Activated CD8-positive, alpha-beta memory T cell treated with anti-CD3 and anti-CD28 coated beads, Interleukin-2, amount 50 U/mL, for 24 hours (primary cell): ENCODE measurements around the gene C1orf141.
"Not testable (repeated sequence)": the region's sequence is repeated elsewhere in the genome, so short reads cannot be mapped to it uniquely, and the experiment has no call there.

ENCODE experiments used
- DNase-seq: peaks from one replicate; pipeline ENCODE4 v3.0.0-alpha.2; 2020; ENCODE audit errors: extremely low read depth

The C1orf141 gene

GRCh38 chr1:67085326-67085725, 49.4 kb downstream of the C1orf141 start:
- no peak for DNase-seq

GRCh38 chr1:67084765-67085318, 49.9 kb downstream of the C1orf141 start:
- no peak for DNase-seq

- no peak for DNase-seq
These were observed 56.5 kb downstream of the C1orf141 start for GRCh38 chr1:67078291-67078690.

GRCh38 chr1:67077593-67077992, 57.2 kb downstream of the C1orf141 start:
- DNase-seq: no peak

- DNase-seq: no peak
These were observed 62.0 kb downstream of the C1orf141 start for GRCh38 chr1:67072749-67073148.

GRCh38 chr1:67067655-67068054, 67.1 kb downstream of the C1orf141 start:
- not testable (repeated sequence) for DNase-seq

- DNase-seq: no peak
These were observed 72.4 kb downstream of the C1orf141 start for GRCh38 chr1:67062412-67062811.

GRCh38 chr1:67061266-67061665, 73.5 kb downstream of the C1orf141 start:
- no peak for DNase-seq

- no peak for DNase-seq
These were observed 74.0 kb downstream of the C1orf141 start for GRCh38 chr1:67060811-67061218.

- DNase-seq: no peak
These were observed 75.4 kb downstream of the C1orf141 start for GRCh38 chr1:67059346-67059745.

- no peak for DNase-seq
These were observed 76.0 kb downstream of the C1orf141 start for GRCh38 chr1:67058761-67059160.

- DNase-seq: no peak
These were observed 76.5 kb downstream of the C1orf141 start for GRCh38 chr1:67058242-67058641.

GRCh38 chr1:67053785-67054772, 80.7 kb downstream of the C1orf141 start, which contains the start of gene SLC35D1:
SLC35D1 (minus strand) TSS chr1:67054148; CDS start chr1:67054013, 135 bp downstream.
- DNase-seq: peak; percentile 48

- no peak for DNase-seq
These were observed 81.3 kb downstream of the C1orf141 start for GRCh38 chr1:67053535-67053784.

- DNase-seq: no peak
These were observed 81.8 kb downstream of the C1orf141 start for GRCh38 chr1:67052741-67053534.

GRCh38 chr1:67051196-67051595, 83.6 kb downstream of the C1orf141 start:
- DNase-seq: no peak

GRCh38 chr1:67044631-67045270, 90.0 kb downstream of the C1orf141 start:
- no peak for DNase-seq

GRCh38 chr1:67043366-67043765, 91.4 kb downstream of the C1orf141 start:
- no peak for DNase-seq
